Measurements from ENCODE around the gene DARS1. TPM values are rescaled to one million over a fixed set of nuclear protein-coding genes. Genes with fewer than 3 reads are reported as not detected.
A peak's percentile ranks its signal among the peaks of the same experiment; 100 is the strongest.
"Not testable (repeated sequence)": the region's sequence is repeated elsewhere in the genome, so short reads cannot be mapped to it uniquely, and the experiment has no call there.

DARS1 gene
- polyA plus RNA-seq, 6 donors from 2014 or later = 143 to 226 (median 172) TPM

GRCh38 chr2:135905679-135906078 lies 79.7 kb downstream of the DARS1 start:
- no peak for DNase-seq
- Mint-ChIP-seq H3K27me3 (no peaks in the 10 kb centered on the region), H3K4me3 (no peak overlapping the region), H3K9me3 (no peaks in the 10 kb centered on the region), H3K36me3 (peaks cover 0 to 20% of the 10 kb centered on the region in 2 donors), H3K27ac (no peak overlapping the region), H3K4me1 (no peaks in the 10 kb centered on the region)
- ATAC-seq (ENCODE audit: low read depth in 2 of 2) = no peak

- H3K27me3 Mint-ChIP-seq = no peaks in the 10 kb centered on the region
- no peak overlapping the region for H3K4me3 Mint-ChIP-seq
- H3K4me1 Mint-ChIP-seq = no peaks in the 10 kb centered on the region
- H3K9me3 Mint-ChIP-seq = no peaks in the 10 kb centered on the region
- DNase-seq (no peak), ATAC-seq (ENCODE audit: low read depth in 2 of 2) (no peak)
- peak overlapping the region in 1 of 6 donors; percentile 68 for H3K27ac Mint-ChIP-seq
- peaks cover 0 to 11% of the 10 kb centered on the region in 2 donors for H3K36me3 Mint-ChIP-seq
Observed at GRCh38 chr2:135904341-135904989, 81.0 kb downstream of the DARS1 start.

GRCh38 chr2:135903650-135904049 lies 81.8 kb downstream of the DARS1 start:
- no peak for DNase-seq
- H3K27ac Mint-ChIP-seq = no peak overlapping the region
- no peak for ATAC-seq (ENCODE audit: low read depth in 2 of 2)

GRCh38 chr2:135899567-135899966 lies 85.9 kb downstream of the DARS1 start:
- no peaks in the 10 kb centered on the region for H3K9me3 Mint-ChIP-seq
- ATAC-seq (ENCODE audit: low read depth in 2 of 2) = no peak
- H3K27me3 Mint-ChIP-seq = no peaks in the 10 kb centered on the region
- no peak for DNase-seq
- H3K27ac Mint-ChIP-seq = no peak overlapping the region
- no peaks in the 10 kb centered on the region for H3K36me3 Mint-ChIP-seq
- no peaks in the 10 kb centered on the region for H3K4me1 Mint-ChIP-seq
- no peak overlapping the region for H3K4me3 Mint-ChIP-seq

More at GRCh38 chr2:135903650-135904049, 81.8 kb downstream of the DARS1 start:
- Mint-ChIP-seq H3K27me3 (no peaks in the 10 kb centered on the region), H3K36me3 (peaks cover 0 to 8% of the 10 kb centered on the region in 2 donors), H3K4me3 (no peak overlapping the region), H3K4me1 (no peaks in the 10 kb centered on the region), H3K9me3 (no peaks in the 10 kb centered on the region)

- Mint-ChIP-seq H3K27me3 (no peaks in the 10 kb centered on the region), H3K27ac (peak overlapping the region in 1 of 6 donors; percentile 43), H3K4me1 (no peaks in the 10 kb centered on the region), H3K36me3 (no peaks in the 10 kb centered on the region), H3K9me3 (no peaks in the 10 kb centered on the region), H3K4me3 (no peak overlapping the region)
- ATAC-seq (ENCODE audit: low read depth in 2 of 2) (no peak), DNase-seq (no peak)
Observed at GRCh38 chr2:135898234-135898786, 87.1 kb downstream of the DARS1 start.

- H3K4me3 Mint-ChIP-seq = no peak overlapping the region
- H3K9me3 Mint-ChIP-seq = no peaks in the 10 kb centered on the region
- no peaks in the 10 kb centered on the region for H3K4me1 Mint-ChIP-seq
- H3K27me3 Mint-ChIP-seq = no peaks in the 10 kb centered on the region
- no peak for DNase-seq
- H3K27ac Mint-ChIP-seq = no peak overlapping the region
- no peaks in the 10 kb centered on the region for H3K36me3 Mint-ChIP-seq
- ATAC-seq (ENCODE audit: low read depth in 2 of 2) = no peak
Observed at GRCh38 chr2:135894930-135895329, 90.5 kb downstream of the DARS1 start.

GRCh38 chr2:135893374-135893794 lies 92.0 kb downstream of the DARS1 start:
- H3K4me3 Mint-ChIP-seq = no peak overlapping the region

GRCh38 chr2:135890835-135891234 lies 94.6 kb downstream of the DARS1 start:
- H3K4me3 Mint-ChIP-seq = peak overlapping the region in 1 of 8 donors; percentile 2
- DNase-seq = no peak
- no peak overlapping the region for H3K27ac Mint-ChIP-seq
- H3K36me3 Mint-ChIP-seq = no peaks in the 10 kb centered on the region
- peaks cover 0 to 14% (median 3%) of the 10 kb centered on the region in 7 donors for H3K9me3 Mint-ChIP-seq
- ATAC-seq (ENCODE audit: low read depth in 2 of 2) = no peak
- no peaks in the 10 kb centered on the region for H3K27me3 Mint-ChIP-seq
- H3K4me1 Mint-ChIP-seq = no peaks in the 10 kb centered on the region

More at GRCh38 chr2:135893374-135893794, 92.0 kb downstream of the DARS1 start:
- ATAC-seq (ENCODE audit: low read depth in 2 of 2) = no peak
- H3K4me1 Mint-ChIP-seq = no peaks in the 10 kb centered on the region
- H3K27me3 Mint-ChIP-seq = no peaks in the 10 kb centered on the region
- DNase-seq = no peak
- no peak overlapping the region for H3K27ac Mint-ChIP-seq
- H3K36me3 Mint-ChIP-seq = no peaks in the 10 kb centered on the region
- H3K9me3 Mint-ChIP-seq = peaks cover 0 to 7% (median 0%) of the 10 kb centered on the region in 7 donors

GRCh38 chr2:135890149-135890548 lies 95.3 kb downstream of the DARS1 start:
- ATAC-seq (ENCODE audit: low read depth in 2 of 2) (no peak), DNase-seq (no peak)
- Mint-ChIP-seq H3K27me3 (peaks cover 0 to 6% (median 5%) of the 10 kb centered on the region in 3 donors), H3K9me3 (peaks cover 0 to 14% (median 3%) of the 10 kb centered on the region in 7 donors), H3K36me3 (no peaks in the 10 kb centered on the region), H3K4me3 (no peak overlapping the region), H3K4me1 (no peaks in the 10 kb centered on the region), H3K27ac (no peak overlapping the region)

- peaks cover 0 to 14% (median 3%) of the 10 kb centered on the region in 7 donors for H3K9me3 Mint-ChIP-seq
- not testable (repeated sequence) for H3K4me3 Mint-ChIP-seq; ATAC-seq (ENCODE audit: low read depth in 2 of 2); H3K4me1 Mint-ChIP-seq; H3K36me3 Mint-ChIP-seq; DNase-seq; H3K27me3 Mint-ChIP-seq
- peak overlapping the region in 1 of 6 donors; percentile 57 for H3K27ac Mint-ChIP-seq
Observed at GRCh38 chr2:135888587-135888986, 96.8 kb downstream of the DARS1 start.

GRCh38 chr2:135885709-135886108 lies 99.7 kb downstream of the DARS1 start:
- Mint-ChIP-seq H3K27me3 (peaks cover 0 to 8% (median 5%) of the 10 kb centered on the region in 3 donors), H3K9me3 (peaks cover 0 to 14% (median 3%) of the 10 kb centered on the region in 7 donors), H3K4me3 (no peak overlapping the region), H3K27ac (peak overlapping the region in 1 of 6 donors; percentile 32), H3K36me3 (no peaks in the 10 kb centered on the region), H3K4me1 (no peaks in the 10 kb centered on the region)
- no peak for DNase-seq
- ATAC-seq (ENCODE audit: low read depth in 2 of 2) = no peak

- peaks cover 0 to 8% (median 5%) of the 10 kb centered on the region in 3 donors for H3K27me3 Mint-ChIP-seq
- peaks cover 4 to 7% (median 6%) of the 10 kb centered on the region in 3 donors for H3K4me1 Mint-ChIP-seq
- DNase-seq (no peak), ATAC-seq (ENCODE audit: low read depth in 2 of 2) (no peak)
- H3K9me3 Mint-ChIP-seq = no peaks in the 10 kb centered on the region
- no peaks in the 10 kb centered on the region for H3K36me3 Mint-ChIP-seq
- H3K27ac Mint-ChIP-seq = no peak overlapping the region
- H3K4me3 Mint-ChIP-seq = no peak overlapping the region
Observed at GRCh38 chr2:135882415-135882814, 103.0 kb downstream of the DARS1 start.

- peaks cover 21 to 26% (median 25%) of the 10 kb centered on the region in 3 donors for H3K4me1 Mint-ChIP-seq
- H3K4me3 Mint-ChIP-seq = peak overlapping the region; percentile 89 to 98 (median 96)
- not testable (repeated sequence) for ATAC-seq (ENCODE audit: low read depth in 2 of 2); H3K27me3 Mint-ChIP-seq; H3K9me3 Mint-ChIP-seq; DNase-seq; H3K36me3 Mint-ChIP-seq
- peak overlapping the region in 5 of 6 donors; percentile 67 to 96 (median 95) for H3K27ac Mint-ChIP-seq
Observed at GRCh38 chr2:135876770-135877169, 108.7 kb downstream of the DARS1 start.

- peak; percentile 86 for ATAC-seq (ENCODE audit: low read depth in 2 of 2)
- no peaks in the 10 kb centered on the region for H3K36me3 Mint-ChIP-seq
Observed at GRCh38 chr2:135876066-135876711, 109.2 kb downstream of the DARS1 start, which contains the start of gene MCM6. Gene MCM6, minus strand, starts transcription at chr2:135876443. Its CDS starts 78 bp downstream, at chr2:135876365.

More at GRCh38 chr2:135876066-135876711, 109.2 kb downstream of the DARS1 start, which contains the start of gene MCM6:
- DNase-seq = peak; percentile 90
- Mint-ChIP-seq H3K27me3 (no peaks in the 10 kb centered on the region), H3K27ac (peak within 1 kb of the TSS; percentile 86 to 96 (median 95)), H3K4me3 (peak within 1 kb of the TSS; percentile 89 to 98 (median 96)), H3K4me1 (peaks cover 21 to 26% (median 25%) of the 10 kb centered on the region in 3 donors), H3K9me3 (no peaks in the 10 kb centered on the region)

All from naive B cell (primary cell).